ENCODE measurements around the gene HNRNPL. TPM values are rescaled to one million over a fixed set of nuclear protein-coding genes. Genes with fewer than 3 reads are reported as not detected.

The HNRNPL gene
- total and polyA plus RNA-seq, 9 of the 15 experiments (the other 6 are each of a cell fraction or from before 2014, with no cell fraction given): 39.5 to 610 (median 299) TPM

- TF ChIP-seq CCAR2 (IDR thresholded peaks at IDR 0.05; ENCODE audit: low read depth, low read length): no peak
- 0 out of 4 replicates have a peak, but pooled peaks of 1 of the 2 experiments have one; percentile 21 for TF ChIP-seq NONO (IDR thresholded peaks at IDR 0.05; ENCODE audit: low read depth in 2 of 2, low read length in 1 of 2)
- TF ChIP-seq FOSL1 (tag; conservative IDR thresholded peaks at IDR 0.05): no peak
- TF ChIP-seq TSC22D4 (tag; IDR thresholded peaks at IDR 0.05): no peak
- TF ChIP-seq BRF1 (IDR thresholded peaks at IDR 0.05; ENCODE audit: borderline replicate concordance, extremely low read depth, insufficient read length): no peak
- peak in 1 of 2 experiments; percentile 54; a peak in 1 of 4 replicates for TF ChIP-seq MNT (conservative IDR thresholded peaks at IDR 0.05)
- TF ChIP-seq DPF2 (IDR thresholded peaks at IDR 0.05): no peak
- TF ChIP-seq ZNF354B (CRISPR knock-in tag; IDR thresholded peaks at IDR 0.05): no peak
- no peak for TF ChIP-seq RBBP5 (IDR thresholded peaks at IDR 0.05; ENCODE audit: borderline replicate concordance, insufficient read depth, low read length, poor library complexity, severe bottlenecking)
- no peak for TF ChIP-seq SRF (CRISPR knock-in tag; IDR thresholded peaks at IDR 0.05)
- TF ChIP-seq TBL1XR1 (IDR thresholded peaks at IDR 0.05; ENCODE audit: low read length in 2 of 2): no peak
- TF ChIP-seq IRF9 (tag; IDR thresholded peaks at IDR 0.05): no peak
- 0 out of 2 replicates have a peak, but pooled peaks have one; percentile 52 for TF ChIP-seq ZNF436 (CRISPR knock-in tag; IDR thresholded peaks at IDR 0.05)
- TF ChIP-seq CXXC5 (CRISPR knock-in tag; IDR thresholded peaks at IDR 0.05): no peak
- no peak for TF ChIP-seq PURB (CRISPR knock-in tag; IDR thresholded peaks at IDR 0.05; ENCODE audit: low read depth)
- peak; percentile 61 for TF ChIP-seq TOE1 (IDR thresholded peaks at IDR 0.05; ENCODE audit: borderline replicate concordance)
- no peak for TF ChIP-seq TOE1 (CRISPR knock-in tag; IDR thresholded peaks at IDR 0.05; ENCODE audit: borderline replicate concordance, low read depth)
- no peak for TF ChIP-seq RBM15 (IDR thresholded peaks at IDR 0.05; ENCODE audit: insufficient read depth, low read length)
- TF ChIP-seq ZHX1 (conservative IDR thresholded peaks at IDR 0.05; ENCODE audit: low read length): no peak
- TF ChIP-seq, protein P1, sequence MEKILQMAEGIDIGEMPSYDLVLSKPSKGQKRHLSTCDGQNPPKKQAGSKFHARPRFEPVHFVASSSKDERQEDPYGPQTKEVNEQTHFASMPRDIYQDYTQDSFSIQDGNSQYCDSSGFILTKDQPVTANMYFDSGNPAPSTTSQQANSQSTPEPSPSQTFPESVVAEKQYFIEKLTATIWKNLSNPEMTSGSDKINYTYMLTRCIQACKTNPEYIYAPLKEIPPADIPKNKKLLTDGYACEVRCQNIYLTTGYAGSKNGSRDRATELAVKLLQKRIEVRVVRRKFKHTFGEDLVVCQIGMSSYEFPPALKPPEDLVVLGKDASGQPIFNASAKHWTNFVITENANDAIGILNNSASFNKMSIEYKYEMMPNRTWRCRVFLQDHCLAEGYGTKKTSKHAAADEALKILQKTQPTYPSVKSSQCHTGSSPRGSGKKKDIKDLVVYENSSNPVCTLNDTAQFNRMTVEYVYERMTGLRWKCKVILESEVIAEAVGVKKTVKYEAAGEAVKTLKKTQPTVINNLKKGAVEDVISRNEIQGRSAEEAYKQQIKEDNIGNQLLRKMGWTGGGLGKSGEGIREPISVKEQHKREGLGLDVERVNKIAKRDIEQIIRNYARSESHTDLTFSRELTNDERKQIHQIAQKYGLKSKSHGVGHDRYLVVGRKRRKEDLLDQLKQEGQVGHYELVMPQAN (IDR thresholded peaks at IDR 0.05; ENCODE audit: borderline replicate concordance): no peak
Observed at GRCh38 chr19:38831142-38831605, 18.6 kb downstream of the HNRNPL start (continued).
